T-cell (primary cell): ENCODE data around the gene AIP. TPM values are rescaled to one million over a fixed set of nuclear protein-coding genes. Genes with fewer than 3 reads are reported as not detected.
"Not testable (repeated sequence)": the region's sequence is repeated elsewhere in the genome, so short reads cannot be mapped to it uniquely, and the experiment has no call there.

Experiments used
- ATAC-seq, 4 experiments: fragments of 200-7000 bp in 3 of 4; fragments of 150-1000 bp in 1 of 4; cut with Tn5 transposase; replicated peaks in 1 of 4; 1 replicate in 3 of 4; 2 replicates in 1 of 4; pipeline ENCODE4 v1.10.0; 2021; ENCODE audit warnings: moderate library complexity in 3 of 4, mild to moderate bottlenecking in 2 of 4, moderate number of reproducible peaks in 1 of 4
- CTCF ChIA-PET, 2 donors: fragments of 300-600 bp; sonication (Branson Sonifier 250); formaldehyde crosslinking; loops; one replicate each; lab custom pipeline; 2022; ENCODE audit warnings: antibody characterized with exemption in 2 of 2; lab: Charles Lee
- POLR2A ChIA-PET, 2 donors: fragments of 300-600 bp; sonication (Branson Sonifier 250); formaldehyde crosslinking; loops; one replicate each; lab custom pipeline; 2022; ENCODE audit warnings: antibody characterized with exemption in 2 of 2; lab: Charles Lee
- DNase-seq, 35 experiments: peaks; one replicate each; pipeline versions ENCODE4 v3.0.0 to v3.0.0-alpha.2; 2013 to 2023
- H3K27ac ChIP-seq: one replicate; pipeline ENCODE4 v1.5.1; 2013; ENCODE audit warnings: low read length
- H3K27me3 ChIP-seq, 2 experiments: replicated peaks in 1 of 2; 1 replicate in 1 of 2; 2 replicates in 1 of 2; pipeline versions ENCODE4 v1.6.1 to v1.7.0; 2013; ENCODE audit warnings: low read length in 1 of 2, mixed read lengths in 1 of 2; ENCODE audit not compliant: control insufficient read depth in 2 of 2, insufficient read depth in 2 of 2; ENCODE audit errors: extremely low read depth in 1 of 2
- H3K36me3 ChIP-seq, 2 donors: 1 replicate in 1 of 2; 2 replicates in 1 of 2; pipeline versions ENCODE4 v1.6.1 to v1.7.0; 2013; ENCODE audit warnings: low read length in 1 of 2; ENCODE audit not compliant: control insufficient read depth in 2 of 2, insufficient read depth in 1 of 2; ENCODE audit errors: extremely low read depth in 1 of 2
- H3K4me1 ChIP-seq, 2 experiments: 1 replicate in 1 of 2; 2 replicates in 1 of 2; pipeline versions ENCODE4 v1.6.1 to v1.7.0; 2013; ENCODE audit warnings: low read length in 2 of 2, mixed read lengths in 1 of 2; ENCODE audit not compliant: insufficient read depth in 2 of 2, control insufficient read depth in 1 of 2; ENCODE audit errors: extremely low read depth in 1 of 2
- H3K4me3 ChIP-seq, 2 donors: 1 replicate in 1 of 2; 2 replicates in 1 of 2; pipeline versions ENCODE4 v1.5.1 to v1.7.0; 2013; ENCODE audit warnings: mild to moderate bottlenecking in 2 of 2, low read length in 1 of 2, moderate library complexity in 1 of 2; ENCODE audit not compliant: control insufficient read depth in 1 of 2; ENCODE audit errors: extremely low read depth in 1 of 2
- H3K9me3 ChIP-seq: 2 replicates; pipeline ENCODE4 v1.7.0; 2013
- H3K27ac Mint-ChIP-seq, 2 donors: one replicate each; pipeline ENCODE4 v1.8.0; 2020 to 2021; ENCODE audit warnings: mild to moderate bottlenecking in 2 of 2, mixed read lengths in 2 of 2
- H3K27me3 Mint-ChIP-seq, 2 donors: one replicate each; pipeline ENCODE4 v1.8.0; 2021 to 2022; ENCODE audit warnings: mixed read lengths in 2 of 2
- H3K36me3 Mint-ChIP-seq: one replicate; pipeline ENCODE4 v1.8.0; 2021; ENCODE audit warnings: mixed read lengths
- H3K4me1 Mint-ChIP-seq, 3 donors: one replicate each; pipeline ENCODE4 v1.8.0; 2020 to 2022; ENCODE audit warnings: mixed read lengths in 3 of 3, mild to moderate bottlenecking in 1 of 3
- H3K4me3 Mint-ChIP-seq, 3 donors: one replicate each; pipeline ENCODE4 v1.8.0; 2020 to 2022; ENCODE audit warnings: mild to moderate bottlenecking in 3 of 3, mixed read lengths in 3 of 3, moderate library complexity in 3 of 3
- H3K9me3 Mint-ChIP-seq, 3 donors: one replicate each; pipeline ENCODE4 v1.8.0; 2020 to 2022; ENCODE audit warnings: mixed read lengths in 3 of 3
- WGBS: methylation state at CpG from one replicate; pipeline ENCODE4 v1.1.5; 2013; ENCODE audit warnings: missing lambda C conversion rate; ENCODE audit not compliant: insufficient coverage; 5-methylcytosine and 5-hydroxymethylcytosine counted together
- total RNA-seq, 35 experiments: library from RNA in 6 of 35; stranded (reverse) in 6 of 35; fragments of 120-200 nt in 1 of 35; gene quantifications; one replicate each; pipeline versions ENCODE4 v1.2.1 to v1.2.4 and lab custom pipeline; 2013 to 2026

The AIP gene
- total RNA-seq, 5 donors from 2014 or later (not counting 1 experiment from before 2014, with no cell fraction given), result 114 to 168 (median 154) TPM

DNA sequence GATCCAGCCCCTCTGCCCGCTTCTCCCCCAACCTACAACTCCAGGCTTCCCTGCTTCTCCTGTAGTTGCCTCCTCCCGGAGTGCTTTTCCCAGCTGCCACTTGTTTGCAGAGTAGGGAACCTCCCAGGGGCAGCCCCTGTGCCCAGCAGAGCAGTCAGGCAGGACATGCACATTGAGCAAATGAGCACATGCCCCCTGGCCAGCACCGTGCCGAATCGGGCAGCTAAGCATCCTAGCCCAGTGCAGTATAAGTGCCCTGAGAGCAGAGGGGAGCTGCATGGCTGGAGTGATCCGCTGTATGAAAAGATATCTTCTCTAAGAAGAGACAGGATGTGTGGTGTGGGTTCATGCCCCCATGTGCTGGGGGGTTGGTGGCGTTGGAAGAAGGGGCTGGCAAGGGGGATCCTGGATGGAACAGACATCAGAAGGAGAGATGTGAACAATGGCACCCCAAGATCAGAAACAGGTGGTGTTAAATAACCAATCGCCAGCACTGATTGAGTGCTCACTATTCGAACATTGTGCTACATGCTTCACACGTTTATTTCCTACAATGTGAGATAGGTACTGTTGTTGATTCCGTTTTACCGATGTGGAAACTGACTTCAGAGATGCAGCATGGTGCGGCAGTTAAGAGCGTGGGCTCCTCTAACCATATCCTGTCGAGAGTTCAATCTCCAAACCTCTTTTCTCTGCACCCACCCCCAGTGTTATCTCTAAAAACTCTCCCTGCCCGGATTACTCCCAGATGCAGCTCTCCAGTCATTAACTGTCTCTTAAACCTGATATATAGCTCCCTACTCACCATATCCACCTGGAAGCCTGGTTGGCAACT is 1.2 kb downstream of the AIP start:
- ChIA-PET CTCF (interaction anchor here in 1 of 2 donors (0.6 kb wide), 1 partner anchor 116 kb away, joined by 5 read pairs; no protein-coding TSS in a partner anchor), POLR2A (no interaction called here)
- WGBS, result 6% methylated on average over 13 of the region's 16 CpGs
- H3K27me3 Mint-ChIP-seq, result no peaks in the 10 kb centered on the region
- Histone ChIP-seq H3K27ac (peak overlapping the region; percentile 93), H3K4me1 (peaks cover 23 to 71% of the 10 kb centered on the region in 2 experiments), H3K9me3 (no peaks in the 10 kb centered on the region), H3K36me3 (peaks cover 4 to 24% of the 10 kb centered on the region in 2 donors), H3K27me3 (no peaks in the 10 kb centered on the region), H3K4me3 (peak overlapping the region; percentile 62 to 77)
- no peaks in the 10 kb centered on the region for H3K9me3 Mint-ChIP-seq
- H3K4me1 Mint-ChIP-seq, result peaks cover 60 to 64% (median 61%) of the 10 kb centered on the region in 3 donors
- peak; percentile 44 to 65 (median 51) for ATAC-seq
- DNase-seq, result peak in 34 of 35 experiments; percentile 27 to 87 (median 65)
- peak overlapping the region; percentile 99 for H3K27ac Mint-ChIP-seq
- peak overlapping the region; percentile 86 to 98 (median 95) for H3K4me3 Mint-ChIP-seq
- peaks cover 13% of the 10 kb centered on the region for H3K36me3 Mint-ChIP-seq

DNA sequence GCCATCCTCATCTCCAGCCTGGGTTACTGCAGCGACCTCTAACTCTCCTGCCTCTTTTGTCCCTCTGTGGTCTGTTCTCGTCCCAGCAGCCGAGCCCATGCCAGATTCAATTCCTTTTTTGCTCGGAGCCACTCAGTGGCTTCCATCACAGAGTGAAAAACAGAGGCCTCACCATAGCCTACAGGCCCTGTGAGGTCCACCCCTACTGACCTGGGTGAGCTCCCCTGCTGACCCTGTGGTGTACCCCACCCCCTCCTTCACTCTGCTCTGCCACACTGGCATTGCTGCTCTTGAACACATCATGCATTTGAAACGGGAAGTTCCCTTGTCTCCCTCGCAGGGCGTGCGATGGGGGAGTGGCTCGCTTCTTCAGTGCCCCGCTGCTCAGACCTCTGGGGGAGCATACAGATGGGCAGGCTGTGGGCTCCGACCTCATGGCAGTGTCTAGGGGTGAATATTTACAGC is 2.1 kb downstream of the AIP start:
- ChIA-PET CTCF (interaction anchor here in 1 of 2 donors (0.6 to 1.0 kb wide), 2 partner anchors 71 to 139 kb away, joined by 3 to 5 read pairs; no protein-coding TSS in a partner anchor), POLR2A (interaction anchor here in 1 of 2 donors (0.7 kb wide), 1 partner anchor 64 kb away, joined by 6 read pairs; no protein-coding TSS in a partner anchor)
- Histone ChIP-seq H3K36me3 (peaks cover 8 to 33% of the 10 kb centered on the region in 2 donors), H3K27ac (peak overlapping the region; percentile 93), H3K4me1 (peaks cover 23 to 76% of the 10 kb centered on the region in 2 experiments), H3K4me3 (peak overlapping the region; percentile 62 to 77), H3K9me3 (no peaks in the 10 kb centered on the region), H3K27me3 (no peaks in the 10 kb centered on the region)
- ATAC-seq, result peak in 1 of 4 experiments; percentile 13
- H3K4me1 Mint-ChIP-seq, result peaks cover 65 to 69% (median 66%) of the 10 kb centered on the region in 3 donors
- H3K36me3 Mint-ChIP-seq, result peaks cover 17% of the 10 kb centered on the region
- no peaks in the 10 kb centered on the region for H3K27me3 Mint-ChIP-seq
- under 1% methylated on average over 8 of the region's 11 CpGs for WGBS
- peak overlapping the region; percentile 86 to 98 (median 95) for H3K4me3 Mint-ChIP-seq
- H3K27ac Mint-ChIP-seq, result peak overlapping the region; percentile 99
- no peaks in the 10 kb centered on the region for H3K9me3 Mint-ChIP-seq
- peak in 28 of 35 experiments; percentile 28 to 76 (median 52) for DNase-seq

DNA sequence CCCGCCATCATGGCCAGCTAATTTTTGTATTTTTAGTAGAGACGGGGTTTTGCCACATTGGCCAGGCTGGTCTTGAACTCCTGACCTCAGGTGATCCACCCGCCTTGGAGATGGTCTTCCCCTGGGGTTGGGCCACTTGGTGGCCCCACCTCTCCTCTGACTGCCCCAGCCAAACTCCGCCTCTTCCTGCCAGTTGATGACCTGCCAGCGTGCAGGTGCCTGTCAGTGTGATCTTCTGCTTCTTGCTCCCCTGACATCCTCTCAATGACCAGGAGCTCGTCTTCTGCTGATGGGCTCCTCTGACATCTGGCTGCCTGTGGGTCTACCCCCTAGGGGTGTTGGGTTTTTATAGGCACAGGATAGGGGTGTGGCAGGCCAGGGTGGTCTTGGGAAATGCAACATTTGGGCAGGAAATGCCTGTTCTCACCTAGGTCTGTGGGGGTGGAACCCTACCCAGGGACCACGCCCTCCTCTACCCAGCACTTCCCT is 3.1 kb downstream of the AIP start:
- ATAC-seq, result not testable (repeated sequence)
- peak overlapping the region; percentile 93 for H3K27ac ChIP-seq
- H3K4me3 ChIP-seq, result peak overlapping the region; percentile 6 to 15

DNA sequence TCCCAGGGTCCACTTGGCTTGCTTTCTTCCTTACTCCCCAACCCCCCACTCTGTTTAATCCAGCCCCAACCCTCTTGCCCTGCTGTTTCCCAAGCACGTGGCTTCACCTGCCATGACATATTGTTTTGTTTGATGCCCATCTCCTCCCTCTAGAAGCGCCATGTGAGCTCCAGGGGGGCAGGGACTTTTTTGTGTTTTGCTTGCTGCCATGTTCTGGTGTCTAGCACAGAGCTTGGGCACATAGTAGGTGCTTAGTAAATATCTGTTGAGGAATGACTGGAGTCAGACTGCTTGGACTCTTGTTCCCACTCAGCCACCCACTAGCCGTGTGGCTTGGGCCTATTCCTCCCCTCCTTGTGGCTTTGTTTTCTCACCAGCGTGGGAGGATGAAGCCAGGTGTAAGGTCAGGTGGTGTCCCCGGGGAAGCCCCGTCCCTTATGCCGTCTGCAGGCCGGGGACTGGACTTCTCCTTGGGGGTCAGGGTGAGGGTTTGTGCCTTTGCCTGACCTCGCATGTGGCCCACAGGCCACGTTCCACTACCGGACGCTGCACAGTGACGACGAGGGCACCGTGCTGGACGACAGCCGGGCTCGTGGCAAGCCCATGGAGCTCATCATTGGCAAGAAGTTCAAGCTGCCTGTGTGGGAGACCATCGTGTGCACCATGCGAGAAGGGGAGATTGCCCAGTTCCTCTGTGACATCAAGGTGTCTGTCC is 3.8 kb downstream of the AIP start:
- Mint-ChIP-seq H3K27me3 (no peaks in the 10 kb centered on the region), H3K9me3 (no peaks in the 10 kb centered on the region), H3K4me3 (peak overlapping the region; percentile 70 to 86 (median 70)), H3K36me3 (peaks cover 18% of the 10 kb centered on the region), H3K4me1 (peaks cover 65 to 69% (median 67%) of the 10 kb centered on the region in 3 donors), H3K27ac (peak overlapping the region; percentile 99)
- Histone ChIP-seq H3K27me3 (no peaks in the 10 kb centered on the region), H3K4me3 (peak overlapping the region in 1 of 2 donors; percentile 15), H3K36me3 (peaks cover 19 to 50% of the 10 kb centered on the region in 2 donors), H3K4me1 (peaks cover 23 to 80% of the 10 kb centered on the region in 2 experiments), H3K9me3 (no peaks in the 10 kb centered on the region), H3K27ac (peak overlapping the region; percentile 93)
- ChIA-PET CTCF (interaction anchor here in 1 of 2 donors (0.6 kb wide), 1 partner anchor 35 kb away, joined by 3 read pairs; no protein-coding TSS in a partner anchor), POLR2A (interaction anchor here in 1 of 2 donors (0.6 kb wide), 1 partner anchor 20 kb away, joined by 7 read pairs; no protein-coding TSS in a partner anchor)
- WGBS, result 33% methylated on average over 16 of the region's 20 CpGs
- DNase-seq, result peak in 1 of 35 experiments; percentile 51
- ATAC-seq, result no peak

More for the DNA sequence above, 3.1 kb downstream of the AIP start:
- Mint-ChIP-seq H3K36me3 (peaks cover 18% of the 10 kb centered on the region), H3K4me1 (peaks cover 65 to 69% (median 67%) of the 10 kb centered on the region in 3 donors), H3K27ac (peak overlapping the region; percentile 99), H3K4me3 (peak overlapping the region; percentile 70 to 86 (median 70))
- peaks cover 15 to 43% of the 10 kb centered on the region in 2 donors for H3K36me3 ChIP-seq
- H3K27me3 Mint-ChIP-seq, CTCF ChIA-PET, H3K9me3 Mint-ChIP-seq, H3K27me3 ChIP-seq, H3K9me3 ChIP-seq: not testable (repeated sequence)
- H3K4me1 ChIP-seq, result peaks cover 23 to 82% of the 10 kb centered on the region in 2 experiments
- WGBS, result 5% methylated on average over 3 of the region's 7 CpGs
- POLR2A ChIA-PET, result interaction anchor here in 1 of 2 donors (0.6 kb wide), 3 partner anchors 72 to 867 kb away, joined by 5 to 11 read pairs (median 9); no protein-coding TSS in a partner anchor
- peak in 10 of 35 experiments; percentile 20 to 58 (median 34) for DNase-seq

DNA sequence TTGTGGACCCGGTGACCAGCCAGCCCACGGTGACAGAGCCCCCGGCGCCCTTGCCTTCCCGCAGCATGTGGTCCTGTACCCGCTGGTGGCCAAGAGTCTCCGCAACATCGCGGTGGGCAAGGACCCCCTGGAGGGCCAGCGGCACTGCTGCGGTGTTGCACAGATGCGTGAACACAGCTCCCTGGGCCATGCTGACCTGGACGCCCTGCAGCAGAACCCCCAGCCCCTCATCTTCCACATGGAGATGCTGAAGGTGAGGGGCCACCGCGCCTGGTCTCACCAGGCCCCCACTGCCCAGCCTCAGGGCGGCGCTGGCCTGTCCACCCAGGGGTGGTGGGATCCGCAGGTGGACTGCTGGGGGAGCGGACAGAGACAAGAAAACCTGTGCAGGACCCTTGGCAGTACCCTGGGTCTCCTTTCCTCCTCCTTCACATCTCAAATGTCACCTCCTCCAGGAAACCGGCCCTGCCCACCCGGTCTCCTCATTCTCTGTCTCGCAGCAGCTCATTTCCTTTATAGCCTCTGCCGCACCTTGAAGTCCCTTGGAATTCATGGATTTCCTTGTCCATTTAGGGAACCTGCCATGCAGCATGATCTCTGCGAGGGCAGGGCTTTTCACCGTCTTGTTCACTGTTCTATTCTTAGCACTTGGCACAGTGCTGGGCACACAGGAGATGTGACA is 6.5 kb downstream of the AIP start:
- Mint-ChIP-seq H3K27ac (peak overlapping the region; percentile 76 to 80), H3K9me3 (no peaks in the 10 kb centered on the region), H3K36me3 (peaks cover 18% of the 10 kb centered on the region), H3K4me1 (peaks cover 44 to 51% (median 47%) of the 10 kb centered on the region in 3 donors), H3K27me3 (no peaks in the 10 kb centered on the region), H3K4me3 (no peak overlapping the region)
- no peak for ATAC-seq
- Histone ChIP-seq H3K9me3 (no peaks in the 10 kb centered on the region), H3K27ac (peak overlapping the region; percentile 59), H3K4me3 (no peak overlapping the region), H3K4me1 (peaks cover 17 to 65% of the 10 kb centered on the region in 2 experiments), H3K27me3 (no peaks in the 10 kb centered on the region), H3K36me3 (peaks cover 23 to 77% of the 10 kb centered on the region in 2 donors)
- ChIA-PET POLR2A (interaction anchor here in 1 of 2 donors (0.5 kb wide), 1 partner anchor 148 kb away, joined by 5 read pairs; no protein-coding TSS in a partner anchor), CTCF (no interaction called here)
- no peak for DNase-seq
- WGBS, result 92% methylated on average over 22 of the region's 25 CpGs
